MM.1S (cell line): ENCODE measurements around the gene PUSL1.

Experiments
- EZH2 ChIP-seq: fragments of 300-600 bp; sonication (generic); optimal IDR thresholded peaks from 2 replicates; pipeline ENCODE3; 2017; ENCODE audit warnings: low read depth, mild to moderate bottlenecking, antibody characterized with exemption, low read length, mixed read lengths
- EZH2phosphoT487 ChIP-seq: fragments of 300-600 bp; sonication (generic); IDR thresholded peaks from 2 replicates; pipeline ENCODE4 v1.6.1; 2018; ENCODE audit warnings: antibody characterized with exemption, low read length
- TF ChIP-seq, protein P1 (sequence below): fragments of 300-600 bp; sonication (generic); IDR thresholded peaks from 2 replicates; pipeline ENCODE4 v1.5.1; 2016; ENCODE audit warnings: antibody characterized with exemption, low read length, mixed read lengths

DNA sequence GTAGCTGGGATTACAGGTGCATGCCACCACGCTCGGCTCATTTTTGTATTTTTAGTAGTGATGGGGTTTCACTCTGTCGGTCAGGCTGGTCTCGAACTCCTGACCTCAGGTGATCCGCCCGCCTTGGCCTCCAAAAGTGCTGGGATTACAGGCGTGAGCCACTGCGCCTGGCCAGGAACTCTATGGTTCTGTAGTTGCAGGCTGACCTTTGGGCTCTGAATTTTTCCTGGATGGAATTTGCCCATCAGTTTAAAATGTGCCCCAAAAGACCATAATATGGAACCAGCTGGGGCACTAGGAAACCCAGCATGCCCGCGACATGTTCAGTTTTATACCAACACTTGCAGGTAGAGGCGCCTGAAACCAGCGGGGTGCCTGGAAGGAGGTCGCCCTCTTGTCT is 29.8 kb upstream of the PUSL1 start:
- TF ChIP-seq EZH2phosphoT487, result no peak
- TF ChIP-seq, protein P1, sequence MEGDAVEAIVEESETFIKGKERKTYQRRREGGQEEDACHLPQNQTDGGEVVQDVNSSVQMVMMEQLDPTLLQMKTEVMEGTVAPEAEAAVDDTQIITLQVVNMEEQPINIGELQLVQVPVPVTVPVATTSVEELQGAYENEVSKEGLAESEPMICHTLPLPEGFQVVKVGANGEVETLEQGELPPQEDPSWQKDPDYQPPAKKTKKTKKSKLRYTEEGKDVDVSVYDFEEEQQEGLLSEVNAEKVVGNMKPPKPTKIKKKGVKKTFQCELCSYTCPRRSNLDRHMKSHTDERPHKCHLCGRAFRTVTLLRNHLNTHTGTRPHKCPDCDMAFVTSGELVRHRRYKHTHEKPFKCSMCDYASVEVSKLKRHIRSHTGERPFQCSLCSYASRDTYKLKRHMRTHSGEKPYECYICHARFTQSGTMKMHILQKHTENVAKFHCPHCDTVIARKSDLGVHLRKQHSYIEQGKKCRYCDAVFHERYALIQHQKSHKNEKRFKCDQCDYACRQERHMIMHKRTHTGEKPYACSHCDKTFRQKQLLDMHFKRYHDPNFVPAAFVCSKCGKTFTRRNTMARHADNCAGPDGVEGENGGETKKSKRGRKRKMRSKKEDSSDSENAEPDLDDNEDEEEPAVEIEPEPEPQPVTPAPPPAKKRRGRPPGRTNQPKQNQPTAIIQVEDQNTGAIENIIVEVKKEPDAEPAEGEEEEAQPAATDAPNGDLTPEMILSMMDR, result no peak
- no peak for TF ChIP-seq EZH2
